B cell (primary cell): ENCODE data around the gene RBM11. TPM values are rescaled to one million over a fixed set of nuclear protein-coding genes. Genes with fewer than 3 reads are reported as not detected.

Source experiments
- ATAC-seq: fragments of 200-7000 bp; cut with Tn5 transposase; one replicate; pipeline ENCODE4 v1.10.0; 2021; ENCODE audit warnings: low read depth, mild to moderate bottlenecking, moderate number of reproducible peaks, moderate library complexity
- CTCF ChIA-PET: fragments of 350-600 bp; sonication (Branson Sonifier 250); formaldehyde crosslinking; loops from one replicate; lab custom pipeline; 2021; ENCODE audit warnings: antibody characterized with exemption, inconsistent platforms; lab: Charles Lee
- POLR2A ChIA-PET: fragments of 350-600 bp; sonication (Branson Sonifier 250); formaldehyde crosslinking; loops from one replicate; lab custom pipeline; 2021; ENCODE audit warnings: antibody characterized with exemption; lab: Charles Lee
- DNase-seq: peaks from one replicate; pipeline ENCODE4 v3.0.0; 2013
- H2AFZ ChIP-seq: 2 replicates; pipeline ENCODE4 v1.6.1; 2012; ENCODE audit warnings: mild to moderate bottlenecking, low read depth, low read length; ENCODE audit not compliant: insufficient read depth, poor library complexity, severe bottlenecking
- H3K27ac ChIP-seq, 2 donors: 1 replicate in 1 of 2; 2 replicates in 1 of 2; pipeline ENCODE4 v1.5.1; 2012 to 2013; ENCODE audit warnings: low read length in 2 of 2, mild to moderate bottlenecking in 2 of 2, moderate library complexity in 1 of 2
- H3K27me3 ChIP-seq, 4 experiments: fragments of 200-600 bp in 1 of 4; sonication (generic) in 1 of 4; replicated peaks in 1 of 4; 1 replicate in 2 of 4; 2 replicates in 2 of 4; pipeline versions ENCODE4 v1.6.1 to v1.7.0; 2013 to 2016; ENCODE audit warnings: low read length in 3 of 4, mild to moderate bottlenecking in 2 of 4, mixed read lengths in 1 of 4, moderate library complexity in 1 of 4; ENCODE audit not compliant: insufficient read depth in 4 of 4, control insufficient read depth in 3 of 4; ENCODE audit errors: control extremely low read depth in 1 of 4
- H3K36me3 ChIP-seq, 2 experiments: replicated peaks in 1 of 2; 1 replicate in 1 of 2; 2 replicates in 1 of 2; pipeline versions ENCODE4 v1.6.1 to v1.7.1; 2013; ENCODE audit warnings: low read length in 1 of 2; ENCODE audit not compliant: insufficient read depth in 2 of 2, control insufficient read depth in 1 of 2; ENCODE audit errors: control extremely low read depth in 1 of 2, extremely low read depth in 1 of 2
- H3K4me1 ChIP-seq, 2 donors: fragments of 200-600 bp in 1 of 2; sonication (generic) in 1 of 2; 1 replicate in 1 of 2; 2 replicates in 1 of 2; pipeline versions ENCODE4 v1.5.1 to v1.6.1; 2013 to 2017; ENCODE audit warnings: low read length in 2 of 2; ENCODE audit not compliant: control insufficient read depth in 2 of 2, insufficient read depth in 2 of 2
- H3K4me2 ChIP-seq: replicated peaks from 2 replicates; pipeline ENCODE3; 2012; ENCODE audit warnings: mild to moderate bottlenecking, low read depth, low read length; ENCODE audit not compliant: poor library complexity, severe bottlenecking
- H3K4me3 ChIP-seq, 5 experiments: fragments of 200-600 bp in 1 of 5; sonication (generic) in 1 of 5; 1 replicate in 3 of 5; 2 replicates in 2 of 5; pipeline versions ENCODE4 v1.5.1 to v1.7.0; 2011 to 2016; ENCODE audit warnings: low read length in 4 of 5, mild to moderate bottlenecking in 4 of 5, low read depth in 2 of 5, control low read depth in 1 of 5, moderate library complexity in 1 of 5; ENCODE audit not compliant: insufficient read depth in 1 of 5; ENCODE audit errors: control extremely low read depth in 1 of 5, extremely low read depth in 1 of 5
- H3K79me2 ChIP-seq: fragments of 200-600 bp; sonication (generic); one replicate; pipeline ENCODE4 v1.6.0; 2016; ENCODE audit warnings: low read length; ENCODE audit not compliant: control insufficient read depth, insufficient read depth
- H3K9ac ChIP-seq: fragments of 200-600 bp; sonication (generic); 2 replicates; pipeline ENCODE4 v1.6.1; 2017; ENCODE audit warnings: mild to moderate bottlenecking, low read length, moderate library complexity
- H3K9me3 ChIP-seq, 3 donors: one replicate each; pipeline versions ENCODE4 v1.6.1 to v1.7.1; 2013; ENCODE audit warnings: low read length in 2 of 3; ENCODE audit not compliant: control insufficient read depth in 2 of 3, insufficient read depth in 1 of 3; ENCODE audit errors: control extremely low read depth in 1 of 3
- H4K20me1 ChIP-seq: 2 replicates; pipeline ENCODE4 v1.6.0; 2012; ENCODE audit warnings: mild to moderate bottlenecking, low read length; ENCODE audit not compliant: insufficient read depth, control insufficient read depth, poor library complexity, severe bottlenecking
- H3K27ac Mint-ChIP-seq: one replicate; pipeline ENCODE4 v1.8.0; 2021; ENCODE audit warnings: mixed read lengths
- H3K27me3 Mint-ChIP-seq: one replicate; pipeline ENCODE4 v1.8.0; 2021; ENCODE audit warnings: mixed read lengths
- H3K4me1 Mint-ChIP-seq: one replicate; pipeline ENCODE4 v1.8.0; 2021; ENCODE audit warnings: mixed read lengths
- H3K4me3 Mint-ChIP-seq: one replicate; pipeline ENCODE4 v1.8.0; 2021; ENCODE audit warnings: mixed read lengths
- H3K9me3 Mint-ChIP-seq: one replicate; pipeline ENCODE4 v1.8.0; 2022; ENCODE audit warnings: mixed read lengths; ENCODE audit not compliant: insufficient read depth
- EZH2 ChIP-seq: IDR thresholded peaks from 2 replicates; pipeline ENCODE4 v1.6.1; 2012; ENCODE audit warnings: borderline replicate concordance, low read depth, mild to moderate bottlenecking, moderate library complexity, low read length; ENCODE audit not compliant: insufficient read depth, poor library complexity, severe bottlenecking
- WGBS: methylation state at CpG from one replicate; pipeline ENCODE4 v1.1.5; 2013; ENCODE audit warnings: missing lambda C conversion rate; ENCODE audit not compliant: insufficient coverage; 5-methylcytosine and 5-hydroxymethylcytosine counted together
- intact Hi-C: fragments of 100-400 bp; cut with micrococcal nuclease; formaldehyde crosslinking; loops from one replicate; pipeline ENCODE4 v1.10.0; 2022
- polyA plus RNA-seq: library from polyadenylated mRNA; depleted of rRNA; stranded (reverse); fragments of >200 nt; gene quantifications from 2 replicates; pipeline ENCODE4 v1.2.3, GENCODE V29; 2012
- total RNA-seq, 2 donors: library from RNA; stranded (reverse); fragments of 120-200 nt in 1 of 2; gene quantifications; 1 replicate in 1 of 2; 2 replicates in 1 of 2; pipeline versions ENCODE4 v1.2.3 to v1.2.4, GENCODE V29; 2013 to 2022
- TF ChIP-seq, protein P1 (sequence below): fragments of 200-600 bp; IDR thresholded peaks from one replicate; pipeline ENCODE4 v1.8.0; 2022; ENCODE audit warnings: antibody characterized with exemption, mild to moderate bottlenecking

Gene RBM11
- total and polyA plus RNA-seq, 2 donors (not counting 1 experiment from before 2014, with no cell fraction given) = 3.4 to 3.8 TPM

DNA sequence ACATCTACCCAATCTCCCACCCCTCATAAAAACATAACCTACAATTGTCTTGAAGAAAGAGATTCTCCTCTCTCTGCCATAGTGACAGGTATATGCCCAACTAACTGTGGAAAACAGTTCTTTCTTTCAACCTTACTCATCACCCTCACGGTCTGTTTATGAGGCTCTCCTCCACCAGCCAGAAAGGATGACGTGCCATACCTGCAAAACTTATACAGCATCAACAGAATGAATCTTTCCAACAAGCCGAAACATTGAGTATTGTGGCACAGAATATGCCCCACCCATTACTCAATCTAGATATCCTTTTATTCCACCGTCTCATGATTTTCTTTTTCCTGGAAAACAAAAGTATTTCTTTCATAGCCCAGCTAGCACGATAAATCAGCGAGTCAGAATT lies 55.7 kb downstream of the RBM11 start:
- Histone ChIP-seq H3K27ac (no peak overlapping the region), H3K4me2 (no peak overlapping the region), H2AFZ (no peak overlapping the region), H3K9ac (no peak overlapping the region), H3K36me3 (no peaks in the 10 kb centered on the region), H4K20me1 (no peaks in the 10 kb centered on the region), H3K9me3 (peaks cover 0 to 5% (median 0%) of the 10 kb centered on the region in 3 donors), H3K79me2 (no peaks in the 10 kb centered on the region), H3K4me3 (no peak overlapping the region), H3K27me3 (peaks cover 0 to 8% (median 2%) of the 10 kb centered on the region in 4 experiments), H3K4me1 (no peaks in the 10 kb centered on the region)
- WGBS = 79% methylated on average over 5 of the region's 6 CpGs
- POLR2A ChIA-PET = no interaction called here
- no peaks in the 10 kb centered on the region for H3K4me1 Mint-ChIP-seq
- no peak overlapping the region for H3K27ac Mint-ChIP-seq
- intact Hi-C loops = no loop called here
- CTCF ChIA-PET = no interaction called here
- ATAC-seq (no peak), DNase-seq (no peak)
- H3K4me3 Mint-ChIP-seq = no peak overlapping the region
- H3K9me3 Mint-ChIP-seq = no peaks in the 10 kb centered on the region
- TF ChIP-seq, protein P1, sequence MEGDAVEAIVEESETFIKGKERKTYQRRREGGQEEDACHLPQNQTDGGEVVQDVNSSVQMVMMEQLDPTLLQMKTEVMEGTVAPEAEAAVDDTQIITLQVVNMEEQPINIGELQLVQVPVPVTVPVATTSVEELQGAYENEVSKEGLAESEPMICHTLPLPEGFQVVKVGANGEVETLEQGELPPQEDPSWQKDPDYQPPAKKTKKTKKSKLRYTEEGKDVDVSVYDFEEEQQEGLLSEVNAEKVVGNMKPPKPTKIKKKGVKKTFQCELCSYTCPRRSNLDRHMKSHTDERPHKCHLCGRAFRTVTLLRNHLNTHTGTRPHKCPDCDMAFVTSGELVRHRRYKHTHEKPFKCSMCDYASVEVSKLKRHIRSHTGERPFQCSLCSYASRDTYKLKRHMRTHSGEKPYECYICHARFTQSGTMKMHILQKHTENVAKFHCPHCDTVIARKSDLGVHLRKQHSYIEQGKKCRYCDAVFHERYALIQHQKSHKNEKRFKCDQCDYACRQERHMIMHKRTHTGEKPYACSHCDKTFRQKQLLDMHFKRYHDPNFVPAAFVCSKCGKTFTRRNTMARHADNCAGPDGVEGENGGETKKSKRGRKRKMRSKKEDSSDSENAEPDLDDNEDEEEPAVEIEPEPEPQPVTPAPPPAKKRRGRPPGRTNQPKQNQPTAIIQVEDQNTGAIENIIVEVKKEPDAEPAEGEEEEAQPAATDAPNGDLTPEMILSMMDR = no peak
- TF ChIP-seq EZH2 = no peak
- H3K27me3 Mint-ChIP-seq = peaks cover 33% of the 10 kb centered on the region

DNA sequence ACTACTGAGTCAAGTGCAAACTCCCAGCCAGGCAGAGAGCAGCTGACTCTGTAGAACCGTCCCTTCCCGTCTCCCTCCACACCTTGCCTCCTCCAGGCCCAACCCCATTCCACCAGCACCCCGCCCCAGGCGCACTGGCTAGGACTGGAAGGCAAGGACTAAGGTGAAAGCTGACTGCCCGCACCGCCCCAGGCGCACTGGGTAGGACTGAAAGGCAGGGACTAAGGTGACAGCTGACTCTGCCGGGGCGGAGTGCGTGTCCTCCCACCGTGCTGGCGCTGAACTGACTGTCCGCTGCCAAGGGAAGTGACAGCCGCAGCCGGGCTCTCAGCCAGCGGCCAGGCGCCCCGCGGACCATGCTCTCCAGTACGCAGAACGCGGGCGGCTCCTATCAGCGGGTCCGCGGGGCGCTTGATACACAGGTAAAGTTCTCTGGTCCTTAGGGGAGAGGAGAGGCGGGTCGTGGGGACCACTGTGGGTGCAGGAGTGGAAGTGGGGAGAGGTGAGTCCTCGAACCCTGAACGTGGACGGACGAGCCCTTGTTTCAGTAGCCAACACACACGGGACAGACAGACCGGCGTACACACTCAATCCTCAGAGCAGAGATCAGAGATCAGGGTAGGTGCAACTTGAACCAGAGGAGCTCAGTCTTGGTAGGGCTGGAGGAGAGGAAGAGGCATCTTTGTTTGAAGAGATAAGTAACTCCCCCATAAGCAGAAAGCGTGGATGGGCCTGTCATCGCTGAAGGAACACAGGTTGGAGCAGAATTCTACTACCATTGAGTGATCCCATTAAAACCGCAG lies 58.0 kb downstream of the RBM11 start:
- H3K4me1 ChIP-seq = no peaks in the 10 kb centered on the region
- no peak overlapping the region for H3K9ac ChIP-seq
- ATAC-seq = no peak
- ChIA-PET POLR2A (no interaction called here), CTCF (no interaction called here)
- H2AFZ ChIP-seq = peak overlapping the region; percentile 10
- H3K27ac ChIP-seq = no peak overlapping the region
- WGBS = 35% methylated on average over 30 of the region's 39 CpGs
- peaks cover 0 to 5% (median 0%) of the 10 kb centered on the region in 3 donors for H3K9me3 ChIP-seq
- Mint-ChIP-seq H3K9me3 (no peaks in the 10 kb centered on the region), H3K4me1 (no peaks in the 10 kb centered on the region), H3K27me3 (peaks cover 30% of the 10 kb centered on the region), H3K27ac (no peak overlapping the region), H3K4me3 (no peak overlapping the region)
- H4K20me1 ChIP-seq = no peaks in the 10 kb centered on the region
- H3K79me2 ChIP-seq = no peaks in the 10 kb centered on the region
- TF ChIP-seq, protein P1 = no peak
- no peak for TF ChIP-seq EZH2
- no peak overlapping the region for H3K4me3 ChIP-seq
- intact Hi-C loops = no loop called here
- H3K4me2 ChIP-seq = peak overlapping the region; percentile 8
- H3K27me3 ChIP-seq = peaks cover 0 to 8% (median 2%) of the 10 kb centered on the region in 4 experiments
- no peak for DNase-seq
- H3K36me3 ChIP-seq = no peaks in the 10 kb centered on the region
